ENCODE data around the gene ZNF654. TPM values are rescaled to one million over a fixed set of nuclear protein-coding genes. Genes with fewer than 3 reads are reported as not detected.
"Not testable (repeated sequence)": the region's sequence is repeated elsewhere in the genome, so short reads cannot be mapped to it uniquely, and the experiment has no call there.

ZNF654 gene
- polyA plus RNA-seq (ENCODE audit: insufficient read length in 12 of 12), result 10 to 100 TPM in 10 of 12 donors, 1 to 10 TPM in 1, not detected in 1; 9.9 to 15.3 (median 12.7) TPM
- long read RNA-seq, donor 1, result 0 reads
- long read RNA-seq, donor 2, full-length matches to known transcripts, result 2 of 2 reads
- long read RNA-seq, donor 2, partial matches to known transcripts, result 0 of 2 reads
- long read RNA-seq, donor 2, other reads (novel, unspliced or antisense), result 0 of 2 reads
- long read RNA-seq, donor 3, result 0 reads
- long read RNA-seq, donor 4, result 0 reads
- long read RNA-seq, donor 5, full-length matches to known transcripts, result 3 of 9 reads
- long read RNA-seq, donor 5, partial matches to known transcripts, result 6 of 9 reads
- long read RNA-seq, donor 5, other reads (novel, unspliced or antisense), result 0 of 9 reads
- long read RNA-seq, donor 6, result 0 reads
- long read RNA-seq, donor 7, full-length matches to known transcripts, result 2 of 2 reads
- long read RNA-seq, donor 7, partial matches to known transcripts, result 0 of 2 reads
- long read RNA-seq, donor 7, other reads (novel, unspliced or antisense), result 0 of 2 reads
- long read RNA-seq, donor 8, full-length matches to known transcripts, result 1 of 1 reads
- long read RNA-seq, donor 8, partial matches to known transcripts, result 0 of 1 reads
- long read RNA-seq, donor 8, other reads (novel, unspliced or antisense), result 0 of 1 reads
- long read RNA-seq, donor 9, result 0 reads
- long read RNA-seq, donor 10, full-length matches to known transcripts, result 2 of 2 reads
- long read RNA-seq, donor 10, partial matches to known transcripts, result 0 of 2 reads
- long read RNA-seq, donor 10, other reads (novel, unspliced or antisense), result 0 of 2 reads
- long read RNA-seq, donor 11, result 0 reads

GRCh38 chr3:88058581-88059379, at the start of gene ZNF654, which contains the start of gene CGGBP1:
Gene ZNF654 (plus strand): TSS chr3:88059255. CDS start chr3:88059320, 65 bp downstream.
Gene CGGBP1 (minus strand): TSS chr3:88059005. CDS start chr3:88055976, 3,029 bp downstream.
- DNase-seq, result peak; percentile 98

GRCh38 chr3:88010810-88011209, 48.2 kb upstream of the ZNF654 start:
- no peak for DNase-seq

GRCh38 chr3:88013592-88013991, 45.5 kb upstream of the ZNF654 start:
- no peak for DNase-seq

GRCh38 chr3:88015656-88016055, 43.4 kb upstream of the ZNF654 start:
- not testable (repeated sequence) for DNase-seq

GRCh38 chr3:88019024-88019423, 40.0 kb upstream of the ZNF654 start:
- DNase-seq, result no peak

GRCh38 chr3:88025001-88025552, 34.0 kb upstream of the ZNF654 start:
- no peak for DNase-seq

- no peak for DNase-seq
Observed at GRCh38 chr3:88028876-88029275, 30.2 kb upstream of the ZNF654 start.

GRCh38 chr3:88030210-88030609, 28.8 kb upstream of the ZNF654 start:
- no peak for DNase-seq

GRCh38 chr3:88031642-88032077, 27.4 kb upstream of the ZNF654 start:
- peak; percentile 16 for DNase-seq

GRCh38 chr3:88032245-88032644, 26.8 kb upstream of the ZNF654 start:
- DNase-seq, result no peak

- DNase-seq, result no peak
Observed at GRCh38 chr3:88033079-88033478, 26.0 kb upstream of the ZNF654 start.

- no peak for DNase-seq
Observed at GRCh38 chr3:88033808-88034207, 25.2 kb upstream of the ZNF654 start.

GRCh38 chr3:88034491-88035275, 24.4 kb upstream of the ZNF654 start:
- DNase-seq, result no peak

- DNase-seq, result no peak
Observed at GRCh38 chr3:88036221-88036620, 22.8 kb upstream of the ZNF654 start.

GRCh38 chr3:88038566-88038965, 20.5 kb upstream of the ZNF654 start:
- no peak for DNase-seq

GRCh38 chr3:88040529-88040928, 18.5 kb upstream of the ZNF654 start:
- DNase-seq, result no peak

GRCh38 chr3:88041005-88041404, 18.1 kb upstream of the ZNF654 start:
- DNase-seq, result no peak

- DNase-seq, result no peak
Observed at GRCh38 chr3:88044411-88044810, 14.6 kb upstream of the ZNF654 start.

GRCh38 chr3:88046766-88047165, 12.3 kb upstream of the ZNF654 start:
- DNase-seq, result no peak

- peak; percentile 59 for DNase-seq
Observed at GRCh38 chr3:88057630-88058305, 1.3 kb upstream of the ZNF654 start.
